ENCODE measurements around the gene ZNF37A.

DNA sequence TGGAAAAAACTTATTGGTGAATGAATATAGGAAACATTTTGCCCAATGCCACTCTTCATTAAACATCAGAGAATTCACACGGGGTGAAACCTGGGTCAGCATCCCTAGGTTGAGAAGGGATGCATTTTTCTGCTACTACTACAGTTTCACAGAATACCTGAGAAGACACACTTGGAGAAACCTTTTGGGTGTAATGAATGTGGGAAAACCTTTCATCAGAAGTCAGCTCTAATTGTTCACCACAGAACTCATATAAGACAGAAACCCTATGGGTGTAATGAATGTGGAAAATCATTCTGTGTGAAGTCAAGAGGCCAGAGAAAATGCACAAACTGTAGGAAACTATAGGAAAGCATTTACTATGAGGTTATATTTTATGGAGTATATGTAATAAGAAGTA lies 24.9 kb downstream of the ZNF37A start:
- TF ChIP-seq, protein P1, sequence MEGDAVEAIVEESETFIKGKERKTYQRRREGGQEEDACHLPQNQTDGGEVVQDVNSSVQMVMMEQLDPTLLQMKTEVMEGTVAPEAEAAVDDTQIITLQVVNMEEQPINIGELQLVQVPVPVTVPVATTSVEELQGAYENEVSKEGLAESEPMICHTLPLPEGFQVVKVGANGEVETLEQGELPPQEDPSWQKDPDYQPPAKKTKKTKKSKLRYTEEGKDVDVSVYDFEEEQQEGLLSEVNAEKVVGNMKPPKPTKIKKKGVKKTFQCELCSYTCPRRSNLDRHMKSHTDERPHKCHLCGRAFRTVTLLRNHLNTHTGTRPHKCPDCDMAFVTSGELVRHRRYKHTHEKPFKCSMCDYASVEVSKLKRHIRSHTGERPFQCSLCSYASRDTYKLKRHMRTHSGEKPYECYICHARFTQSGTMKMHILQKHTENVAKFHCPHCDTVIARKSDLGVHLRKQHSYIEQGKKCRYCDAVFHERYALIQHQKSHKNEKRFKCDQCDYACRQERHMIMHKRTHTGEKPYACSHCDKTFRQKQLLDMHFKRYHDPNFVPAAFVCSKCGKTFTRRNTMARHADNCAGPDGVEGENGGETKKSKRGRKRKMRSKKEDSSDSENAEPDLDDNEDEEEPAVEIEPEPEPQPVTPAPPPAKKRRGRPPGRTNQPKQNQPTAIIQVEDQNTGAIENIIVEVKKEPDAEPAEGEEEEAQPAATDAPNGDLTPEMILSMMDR (IDR thresholded peaks at IDR 0.05): no peak
- TF ChIP-seq POLR2A (IDR thresholded peaks at IDR 0.05): no peak
- TF ChIP-seq POLR2AphosphoS5 (IDR thresholded peaks at IDR 0.05): no peak
